Lower lobe of right lung (tissue), 2 donors: ENCODE data around the gene NHERF1. TPM values are rescaled to one million over a fixed set of nuclear protein-coding genes. Genes with fewer than 3 reads are reported as not detected.

Source experiments
- ATAC-seq, 2 donors: fragments of 200-7000 bp; cut with Tn5 transposase; one replicate each; pipeline ENCODE4 v1.9.1; 2020 to 2022; ENCODE audit warnings: mild to moderate bottlenecking in 2 of 2, moderate library complexity in 2 of 2
- DNase-seq: peaks from one replicate; pipeline ENCODE4 v3.0.0-alpha.2; 2020
- H3K27ac ChIP-seq: fragments of 200-600 bp; one replicate; pipeline ENCODE4 v1.8.0; 2022
- H3K27me3 ChIP-seq: fragments of 200-600 bp; one replicate; pipeline ENCODE4 v1.8.0; 2022; ENCODE audit warnings: low read depth
- H3K36me3 ChIP-seq: fragments of 200-600 bp; one replicate; pipeline ENCODE4 v1.8.0; 2022; ENCODE audit warnings: mild to moderate bottlenecking
- H3K4me1 ChIP-seq: fragments of 200-600 bp; one replicate; pipeline ENCODE4 v1.8.0; 2022
- H3K4me3 ChIP-seq: fragments of 200-600 bp; one replicate; pipeline ENCODE4 v1.8.0; 2022; ENCODE audit warnings: mild to moderate bottlenecking
- H3K9me3 ChIP-seq: fragments of 200-600 bp; one replicate; pipeline ENCODE4 v1.8.0; 2022
- intact Hi-C: fragments of 100-400 bp; cut with DNase I; formaldehyde crosslinking; loops from one replicate; pipeline ENCODE4 v1.11.0; 2022
- total RNA-seq: library from RNA; stranded (reverse); fragmentation: NEBNext Ultra II Directional; extraction: Animal tissue kit (Norgen Biotek cat#: 25700); gene quantifications from one replicate; pipeline ENCODE4 v1.2.1, GENCODE V29; 2021
- TF ChIP-seq, protein P1 (sequence below): fragments of 200-600 bp; IDR thresholded peaks from one replicate; pipeline ENCODE4 v1.8.0; 2022; ENCODE audit warnings: antibody characterized with exemption, mild to moderate bottlenecking
- donor health status: DM: no; HTN: yes; CAD: no; lungs with severe emphysema.

Gene NHERF1
- total RNA-seq, 1 donor from 2014 or later = 35.7 TPM

DNA sequence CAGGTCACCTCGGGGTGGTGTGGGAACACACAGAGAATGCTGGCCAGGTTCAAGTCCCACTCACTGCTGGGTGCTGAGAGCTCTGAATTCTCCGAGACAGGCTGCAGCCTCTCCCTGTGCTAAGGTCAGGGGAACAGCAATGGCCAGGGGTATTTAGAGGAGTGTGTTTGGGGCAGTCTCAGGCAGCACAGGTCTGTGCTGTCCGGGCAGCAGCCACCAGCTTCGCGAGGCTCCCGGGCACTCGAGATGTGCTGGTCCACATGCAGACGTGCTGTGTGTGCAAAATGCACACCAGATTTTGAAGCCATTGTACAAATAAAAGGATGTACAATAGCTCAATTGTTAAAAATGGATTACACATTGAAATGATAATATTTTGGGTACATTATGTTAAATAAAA lies 7.1 kb downstream of the NHERF1 start:
- H3K9me3 ChIP-seq = no peaks in the 10 kb centered on the region
- intact Hi-C loops = no loop called here
- H3K27me3 ChIP-seq = no peaks in the 10 kb centered on the region
- TF ChIP-seq, protein P1, sequence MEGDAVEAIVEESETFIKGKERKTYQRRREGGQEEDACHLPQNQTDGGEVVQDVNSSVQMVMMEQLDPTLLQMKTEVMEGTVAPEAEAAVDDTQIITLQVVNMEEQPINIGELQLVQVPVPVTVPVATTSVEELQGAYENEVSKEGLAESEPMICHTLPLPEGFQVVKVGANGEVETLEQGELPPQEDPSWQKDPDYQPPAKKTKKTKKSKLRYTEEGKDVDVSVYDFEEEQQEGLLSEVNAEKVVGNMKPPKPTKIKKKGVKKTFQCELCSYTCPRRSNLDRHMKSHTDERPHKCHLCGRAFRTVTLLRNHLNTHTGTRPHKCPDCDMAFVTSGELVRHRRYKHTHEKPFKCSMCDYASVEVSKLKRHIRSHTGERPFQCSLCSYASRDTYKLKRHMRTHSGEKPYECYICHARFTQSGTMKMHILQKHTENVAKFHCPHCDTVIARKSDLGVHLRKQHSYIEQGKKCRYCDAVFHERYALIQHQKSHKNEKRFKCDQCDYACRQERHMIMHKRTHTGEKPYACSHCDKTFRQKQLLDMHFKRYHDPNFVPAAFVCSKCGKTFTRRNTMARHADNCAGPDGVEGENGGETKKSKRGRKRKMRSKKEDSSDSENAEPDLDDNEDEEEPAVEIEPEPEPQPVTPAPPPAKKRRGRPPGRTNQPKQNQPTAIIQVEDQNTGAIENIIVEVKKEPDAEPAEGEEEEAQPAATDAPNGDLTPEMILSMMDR = no peak
- no peak overlapping the region for H3K27ac ChIP-seq
- no peaks in the 10 kb centered on the region for H3K36me3 ChIP-seq
- ATAC-seq (no peak), DNase-seq (no peak)
- no peak overlapping the region for H3K4me3 ChIP-seq
- peaks cover 63% of the 10 kb centered on the region for H3K4me1 ChIP-seq

DNA sequence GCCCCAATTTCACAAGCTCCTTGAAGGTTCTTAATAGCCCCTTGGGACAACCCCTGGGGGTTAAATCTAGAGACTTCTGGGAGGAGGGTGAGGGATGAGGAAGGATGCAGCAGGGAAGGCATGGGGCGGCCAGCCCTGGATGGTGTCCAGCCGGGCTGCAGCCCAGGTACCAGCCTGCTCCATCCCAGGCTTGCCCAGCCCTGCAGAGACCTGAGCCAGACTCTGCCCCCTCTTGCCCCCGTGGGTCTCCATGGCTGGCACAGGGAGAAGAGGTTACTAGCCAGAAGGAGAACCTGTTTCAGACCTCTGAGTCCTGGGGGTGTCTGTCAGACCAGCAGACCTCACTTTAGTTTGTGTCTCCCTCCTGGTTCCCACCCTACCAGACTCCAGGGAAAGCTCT lies 8.5 kb downstream of the NHERF1 start:
- peak overlapping the region; percentile 56 for H3K27ac ChIP-seq
- no peaks in the 10 kb centered on the region for H3K27me3 ChIP-seq
- H3K36me3 ChIP-seq = no peaks in the 10 kb centered on the region
- H3K4me1 ChIP-seq = peaks cover 61% of the 10 kb centered on the region
- no peaks in the 10 kb centered on the region for H3K9me3 ChIP-seq
- intact Hi-C loops = no loop called here
- TF ChIP-seq, protein P1 = no peak
- ATAC-seq = no peak
- no peak overlapping the region for H3K4me3 ChIP-seq
- no peak for DNase-seq

DNA sequence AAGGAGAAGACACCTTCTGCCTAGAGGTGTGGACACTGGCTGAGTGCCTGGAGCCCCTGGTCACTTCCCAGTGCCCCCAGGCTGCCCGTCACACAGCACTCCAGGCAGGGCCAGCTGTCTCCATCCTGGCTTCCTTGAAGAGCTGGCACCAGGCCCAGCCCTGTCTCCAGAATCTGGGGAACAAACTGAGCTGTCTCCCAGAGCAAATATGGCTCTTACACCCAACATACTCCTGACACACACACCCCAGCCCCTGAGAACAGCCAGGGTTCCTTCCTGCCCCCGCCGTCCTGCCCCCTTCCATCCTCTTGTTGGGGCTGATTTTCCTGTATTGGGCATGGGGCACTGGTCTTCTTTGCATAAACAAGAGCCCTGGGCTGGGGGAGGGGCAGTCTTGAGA lies 9.1 kb downstream of the NHERF1 start:
- DNase-seq = no peak
- H3K4me3 ChIP-seq = no peak overlapping the region
- no peaks in the 10 kb centered on the region for H3K9me3 ChIP-seq
- peak in 1 of 2 donors; percentile 13 for ATAC-seq
- peaks cover 55% of the 10 kb centered on the region for H3K4me1 ChIP-seq
- intact Hi-C loops = no loop called here
- no peaks in the 10 kb centered on the region for H3K36me3 ChIP-seq
- TF ChIP-seq, protein P1 = no peak
- H3K27me3 ChIP-seq = no peaks in the 10 kb centered on the region
- H3K27ac ChIP-seq = peak overlapping the region; percentile 56

DNA sequence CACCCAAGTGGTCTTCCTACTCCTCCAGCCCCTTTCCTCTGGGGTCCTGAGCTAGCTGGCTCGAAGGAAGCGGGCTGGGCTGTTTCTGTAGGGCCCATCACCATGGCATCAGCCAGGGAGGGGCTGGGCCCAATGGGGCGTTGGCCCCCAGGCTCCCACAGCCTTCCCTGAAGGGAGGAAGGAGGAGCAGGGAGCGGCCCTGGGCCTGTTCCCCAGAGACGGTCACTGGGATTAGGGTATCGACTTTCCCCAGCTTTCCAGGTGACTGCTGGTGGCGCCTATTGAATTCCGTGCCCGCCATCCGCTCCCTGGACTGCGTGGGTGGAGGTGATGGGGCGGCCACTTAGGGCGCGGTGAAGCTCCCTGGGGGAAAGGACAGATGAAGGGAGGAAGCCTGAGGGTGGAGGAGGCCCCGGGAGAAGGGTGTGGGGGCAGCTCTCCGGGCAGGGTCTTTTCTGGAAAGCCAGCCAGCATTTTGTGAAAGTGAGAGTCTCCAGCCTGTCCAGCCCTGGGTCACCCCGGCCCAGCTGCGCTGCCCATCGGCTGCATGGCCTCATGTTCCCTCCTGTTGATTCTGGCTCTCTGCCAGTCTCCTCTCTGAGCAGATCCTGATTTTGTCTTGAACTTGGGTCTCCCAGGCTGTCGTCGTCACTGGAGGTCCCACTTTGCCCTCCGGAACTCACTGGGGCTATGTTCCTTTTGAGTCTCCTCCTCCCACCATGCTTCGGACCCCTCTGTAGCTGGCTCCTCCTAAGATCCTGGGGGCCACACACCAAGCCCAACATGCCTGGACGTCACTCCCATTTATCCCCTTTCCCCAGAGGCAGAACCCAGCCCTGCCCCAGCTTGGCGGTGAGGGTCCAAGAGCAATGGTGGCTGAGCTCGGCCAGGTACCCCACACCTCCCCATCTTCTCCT lies 9.8 kb downstream of the NHERF1 start:
- H3K9me3 ChIP-seq = no peaks in the 10 kb centered on the region
- peak overlapping the region; percentile 56 for H3K27ac ChIP-seq
- peaks cover 54% of the 10 kb centered on the region for H3K4me1 ChIP-seq
- no peaks in the 10 kb centered on the region for H3K36me3 ChIP-seq
- TF ChIP-seq, protein P1 = no peak
- peak overlapping the region; percentile 14 for H3K4me3 ChIP-seq
- DNase-seq (no peak), ATAC-seq (peak; percentile 11 to 21)
- intact Hi-C loops = no loop called here
- H3K27me3 ChIP-seq = no peaks in the 10 kb centered on the region

DNA sequence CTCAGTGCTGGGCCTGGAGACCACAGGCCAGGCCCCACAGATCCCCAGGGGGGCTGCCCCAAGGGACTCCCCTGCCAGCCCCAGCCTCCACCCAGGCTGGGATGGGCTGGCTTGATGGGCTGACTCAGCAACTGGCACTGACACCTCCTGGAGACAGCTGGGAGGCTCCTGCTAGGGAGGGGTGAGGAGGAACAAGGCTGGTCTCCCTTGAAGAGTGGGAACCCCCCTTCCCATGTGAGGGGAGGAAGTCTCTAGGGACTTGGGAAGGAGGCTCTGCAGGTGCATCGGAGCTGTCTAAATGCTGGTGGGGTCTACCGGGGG lies 10.4 kb downstream of the NHERF1 start:
- H3K4me1 ChIP-seq = peaks cover 54% of the 10 kb centered on the region
- peak overlapping the region; percentile 56 for H3K27ac ChIP-seq

More for the DNA sequence above, 10.4 kb downstream of the NHERF1 start:
- H3K27me3 ChIP-seq = no peaks in the 10 kb centered on the region
- no peaks in the 10 kb centered on the region for H3K9me3 ChIP-seq
- H3K36me3 ChIP-seq = no peaks in the 10 kb centered on the region
- intact Hi-C loops = no loop called here
- peak overlapping the region; percentile 7 for H3K4me3 ChIP-seq
- ATAC-seq (peak; percentile 32 to 45), DNase-seq (no peak)
- TF ChIP-seq, protein P1 = no peak
